NB4 (cell line): ENCODE data around the gene MYZAP.

Source experiments
- MYC ChIP-seq: IDR thresholded peaks from 2 replicates; pipeline ENCODE4 v1.6.1; 2011; ENCODE audit warnings: low read depth, low read length
- TF ChIP-seq, protein P1 (sequence below): IDR thresholded peaks from one replicate; pipeline ENCODE4 v1.5.1; 2012; ENCODE audit warnings: low read depth, low read length

DNA sequence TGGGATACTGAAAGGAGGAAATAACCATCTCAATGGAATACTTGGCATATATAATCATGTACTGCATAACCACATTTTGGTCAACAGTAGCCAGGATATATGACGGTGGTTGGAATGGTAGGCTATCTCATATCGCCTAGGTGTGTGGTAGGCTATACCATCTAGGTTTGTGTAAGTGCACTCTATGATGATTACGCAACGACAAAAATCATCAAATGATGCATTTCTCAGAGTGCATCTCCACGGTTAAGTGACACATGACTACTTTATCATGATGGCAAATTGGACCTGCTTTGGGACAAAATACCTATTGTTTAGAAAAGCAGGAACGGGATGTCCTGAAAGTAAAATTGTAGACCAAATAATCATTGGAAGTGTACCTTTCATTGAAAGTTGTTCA is 2.8 kb downstream of the MYZAP start:
- TF ChIP-seq, protein P1, sequence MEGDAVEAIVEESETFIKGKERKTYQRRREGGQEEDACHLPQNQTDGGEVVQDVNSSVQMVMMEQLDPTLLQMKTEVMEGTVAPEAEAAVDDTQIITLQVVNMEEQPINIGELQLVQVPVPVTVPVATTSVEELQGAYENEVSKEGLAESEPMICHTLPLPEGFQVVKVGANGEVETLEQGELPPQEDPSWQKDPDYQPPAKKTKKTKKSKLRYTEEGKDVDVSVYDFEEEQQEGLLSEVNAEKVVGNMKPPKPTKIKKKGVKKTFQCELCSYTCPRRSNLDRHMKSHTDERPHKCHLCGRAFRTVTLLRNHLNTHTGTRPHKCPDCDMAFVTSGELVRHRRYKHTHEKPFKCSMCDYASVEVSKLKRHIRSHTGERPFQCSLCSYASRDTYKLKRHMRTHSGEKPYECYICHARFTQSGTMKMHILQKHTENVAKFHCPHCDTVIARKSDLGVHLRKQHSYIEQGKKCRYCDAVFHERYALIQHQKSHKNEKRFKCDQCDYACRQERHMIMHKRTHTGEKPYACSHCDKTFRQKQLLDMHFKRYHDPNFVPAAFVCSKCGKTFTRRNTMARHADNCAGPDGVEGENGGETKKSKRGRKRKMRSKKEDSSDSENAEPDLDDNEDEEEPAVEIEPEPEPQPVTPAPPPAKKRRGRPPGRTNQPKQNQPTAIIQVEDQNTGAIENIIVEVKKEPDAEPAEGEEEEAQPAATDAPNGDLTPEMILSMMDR = no peak
- TF ChIP-seq MYC = no peak
